Superior temporal gyrus (tissue), 1 donor: ENCODE data around the gene FOS.
"Not testable (repeated sequence)": the region's sequence is repeated elsewhere in the genome, so short reads cannot be mapped to it uniquely, and the experiment has no call there.

Source experiments
- DNase-seq: peaks from one replicate; pipeline ENCODE4 v3.0.0-alpha.2; 2016; ENCODE audit errors: extremely low spot score

Gene FOS

GRCh38 chr14:75294649-75295033 lies 16.0 kb downstream of the FOS start:
- DNase-seq = no peak

DNA sequence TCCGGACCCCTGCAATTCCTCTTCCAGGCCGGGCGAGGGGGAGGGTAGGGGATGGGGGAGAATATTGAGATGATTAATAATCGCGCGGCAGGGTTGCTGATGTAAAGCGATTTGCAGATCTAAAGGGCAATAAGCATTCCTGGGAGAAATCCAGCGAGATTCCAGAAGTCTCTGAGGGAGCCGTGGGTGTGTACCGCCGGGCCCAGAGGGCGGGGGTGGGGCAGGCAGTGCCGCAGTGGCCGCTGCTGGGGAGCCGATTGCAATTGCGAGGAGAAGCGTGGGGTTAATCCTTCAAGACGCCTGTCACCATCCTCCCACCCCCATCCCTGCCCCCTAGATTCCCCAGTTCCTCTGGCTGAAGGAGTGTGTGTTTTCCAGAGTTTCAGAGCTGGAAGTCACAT lies 16.4 kb downstream of the FOS start:
- DNase-seq = no peak

GRCh38 chr14:75295491-75296345 lies 17.1 kb downstream of the FOS start:
- peak; percentile 91 for DNase-seq

DNA sequence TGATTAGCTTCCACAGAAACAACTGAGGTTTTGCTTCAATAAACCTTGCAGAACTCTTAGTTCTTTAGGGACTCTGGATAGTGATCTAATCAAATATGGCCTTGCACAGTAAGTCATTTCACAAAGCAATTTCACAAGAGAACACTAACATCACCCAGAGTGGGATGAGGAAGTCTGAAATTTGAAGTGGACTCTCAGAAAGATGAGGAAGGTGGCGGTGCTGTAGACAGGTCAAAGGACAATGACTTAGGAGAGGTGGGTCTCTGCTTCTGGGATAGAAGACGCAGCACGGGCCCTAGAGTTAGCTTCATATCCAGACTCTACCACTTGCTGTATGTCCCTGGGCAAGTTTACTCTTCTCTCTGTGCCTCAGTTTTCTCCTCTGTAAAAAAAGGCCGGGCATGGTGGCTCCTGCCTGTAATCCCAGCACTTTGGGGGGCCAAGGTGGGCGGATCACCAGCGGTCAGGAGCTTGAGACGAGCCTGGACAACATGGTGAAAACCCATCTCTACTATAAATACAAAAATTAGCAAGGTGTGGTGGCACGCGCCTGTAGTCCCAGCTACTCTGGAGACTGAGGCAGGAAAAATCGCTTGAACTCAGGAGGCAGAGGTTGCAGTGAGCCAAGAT lies 18.9 kb downstream of the FOS start:
- no peak for DNase-seq

GRCh38 chr14:75298187-75298965 lies 19.7 kb downstream of the FOS start:
- no peak for DNase-seq

DNA sequence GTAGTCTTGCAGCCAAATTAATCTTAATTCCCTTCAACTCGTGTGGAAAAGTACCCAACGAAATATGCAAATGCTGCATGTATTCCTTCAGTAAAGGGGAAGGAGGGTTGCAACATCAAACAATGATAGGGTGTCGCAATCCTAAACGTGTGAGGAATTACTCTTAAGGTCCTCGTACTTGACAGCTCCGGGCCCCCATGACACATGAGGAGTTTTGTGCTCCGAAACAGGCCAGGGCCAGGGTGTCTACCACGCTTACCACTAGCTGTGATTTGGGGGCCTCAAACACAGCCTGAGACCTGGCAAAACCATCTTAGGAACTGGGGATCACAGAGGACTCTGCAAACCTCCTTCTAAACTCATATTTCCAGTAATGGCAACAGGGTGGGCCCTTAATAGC lies 20.4 kb downstream of the FOS start:
- DNase-seq = no peak

GRCh38 chr14:75299576-75299975 lies 20.9 kb downstream of the FOS start:
- DNase-seq = no peak

GRCh38 chr14:75301666-75302325 lies 23.2 kb downstream of the FOS start:
- no peak for DNase-seq

DNA sequence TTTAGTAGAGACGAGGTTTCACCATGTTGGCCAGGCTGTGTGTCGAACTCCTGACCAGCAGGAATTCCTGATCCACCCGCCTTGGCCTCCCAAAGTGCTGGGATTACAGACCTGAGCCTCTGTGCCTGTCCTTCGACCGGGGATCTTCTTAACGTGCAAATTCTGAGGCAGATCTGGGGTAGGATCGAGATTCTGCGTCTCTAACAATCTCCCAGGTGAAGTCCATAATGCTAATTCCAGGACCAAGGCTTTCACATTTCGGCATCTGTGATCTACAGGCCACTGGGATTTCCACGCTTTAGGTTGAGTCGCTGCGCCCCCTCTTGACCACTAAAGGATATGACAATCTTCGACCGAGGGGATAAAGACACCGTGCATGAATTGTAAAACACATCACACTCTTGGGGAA lies 24.8 kb downstream of the FOS start:
- peak; percentile 91 for DNase-seq

DNA sequence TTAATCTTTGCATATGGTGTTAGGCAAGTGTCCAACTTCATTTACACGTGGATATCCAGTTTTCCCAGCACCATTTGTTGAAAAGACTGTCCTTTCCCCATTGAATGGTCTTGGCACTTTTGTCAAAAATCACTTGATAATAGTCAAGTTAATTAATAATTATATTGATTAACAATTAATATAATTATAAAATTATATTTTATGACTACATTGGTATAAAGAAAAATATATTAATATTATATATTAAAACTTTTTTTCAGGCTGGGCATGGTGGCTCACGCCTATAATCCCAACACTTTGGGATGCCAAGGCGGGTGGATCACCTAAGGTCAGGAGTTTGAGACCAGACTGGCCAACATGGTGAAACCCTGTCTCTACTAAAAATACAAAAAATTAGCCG lies 27.8 kb downstream of the FOS start:
- DNase-seq = not testable (repeated sequence)

GRCh38 chr14:75306927-75307699 lies 28.5 kb downstream of the FOS start:
- peak; percentile 44 for DNase-seq

DNA sequence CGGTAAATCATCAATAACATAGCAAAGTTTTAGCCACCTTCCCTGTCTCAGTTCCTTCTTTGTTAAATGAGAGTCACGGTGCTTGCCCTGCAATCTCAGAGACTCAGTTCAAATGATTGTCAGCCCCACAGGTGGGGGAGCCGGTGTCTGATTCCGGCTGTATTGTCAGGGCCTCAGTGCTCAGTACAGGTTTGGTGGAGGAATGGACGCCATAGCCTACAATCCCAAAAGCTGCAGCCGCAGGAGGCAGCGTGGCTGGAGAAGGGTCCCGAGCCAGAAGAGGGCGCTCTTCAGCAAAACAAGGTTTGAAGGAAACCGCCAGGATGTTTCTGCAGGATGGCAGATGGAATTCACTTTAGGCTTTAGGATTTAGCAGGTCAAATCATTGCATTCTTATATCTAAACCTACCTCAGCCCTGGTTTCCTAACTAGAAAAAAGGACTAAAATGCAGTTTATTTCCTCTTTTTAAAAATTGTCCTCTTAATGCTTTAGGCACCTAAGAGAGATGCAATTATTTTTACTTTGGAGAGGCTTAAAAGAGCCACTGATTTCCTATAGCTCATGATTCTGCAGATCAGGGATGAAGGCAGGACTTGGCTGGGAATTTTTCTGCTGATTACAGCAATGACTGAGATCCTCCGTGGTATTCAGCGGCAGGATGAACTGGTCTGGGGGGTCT lies 29.2 kb downstream of the FOS start:
- peak; percentile 96 for DNase-seq

DNA sequence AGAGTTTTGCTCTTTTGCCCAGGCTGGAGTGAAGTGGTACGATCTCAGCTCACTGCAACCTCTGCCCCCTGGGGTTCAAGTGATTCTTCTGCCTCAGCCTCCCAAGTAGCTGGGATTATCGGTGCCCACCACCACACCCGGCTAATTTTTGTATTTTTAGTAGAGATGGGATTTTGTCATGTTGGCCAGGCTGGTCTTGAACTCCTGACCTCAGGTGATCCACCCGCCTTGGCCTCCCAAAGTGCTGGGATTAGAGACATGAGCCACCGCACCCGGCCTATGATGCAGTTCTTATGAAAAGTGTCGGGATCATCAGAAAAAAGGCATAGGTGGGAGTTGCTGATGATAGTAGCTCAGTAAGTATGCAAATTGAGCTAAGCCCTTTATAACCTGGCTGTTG lies 30.4 kb downstream of the FOS start:
- not testable (repeated sequence) for DNase-seq

DNA sequence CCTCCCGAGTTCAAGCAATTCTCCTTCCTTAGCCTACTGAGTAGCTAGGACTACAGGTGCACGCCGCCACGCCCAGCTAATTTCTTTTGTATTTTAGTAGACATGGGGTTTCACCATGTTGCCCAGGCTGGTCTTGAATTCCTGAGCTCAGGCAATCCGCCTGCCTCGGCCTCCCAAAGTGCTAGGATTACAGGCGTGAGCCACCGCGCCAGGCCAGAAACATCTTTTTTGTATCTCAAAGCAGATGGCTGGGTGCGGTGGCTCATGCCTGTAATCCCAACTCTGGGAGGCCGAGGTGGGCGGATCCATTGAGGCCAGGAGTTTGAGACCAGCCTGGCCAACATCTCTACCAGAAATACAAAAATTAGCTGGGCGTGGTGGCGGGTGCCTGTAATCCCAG lies 30.9 kb downstream of the FOS start:
- DNase-seq = not testable (repeated sequence)

GRCh38 chr14:75310295-75311111 lies 31.9 kb downstream of the FOS start:
- peak; percentile 74 for DNase-seq

GRCh38 chr14:75311356-75311755 lies 32.7 kb downstream of the FOS start:
- DNase-seq = no peak

DNA sequence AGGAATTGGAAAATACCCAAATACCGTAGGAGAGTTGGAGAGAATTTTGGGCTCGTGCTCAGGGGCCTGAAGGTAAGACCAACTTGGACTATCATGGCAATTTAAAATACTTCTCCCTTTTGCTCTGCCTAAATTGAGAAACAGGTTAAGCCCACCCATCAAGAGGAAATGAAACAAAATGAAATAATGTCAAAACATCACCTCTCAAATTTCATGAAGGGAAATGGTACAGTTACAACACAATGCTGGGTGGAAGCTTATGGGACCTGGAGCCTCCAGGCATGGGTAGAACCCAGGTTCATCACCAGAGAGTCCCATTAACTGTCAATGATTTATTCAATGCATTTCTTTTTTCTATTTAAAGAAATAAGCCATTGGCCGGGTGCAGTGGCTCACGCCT lies 33.7 kb downstream of the FOS start:
- no peak for DNase-seq

- no peak for DNase-seq
Observed at GRCh38 chr14:75313294-75313693, 34.7 kb downstream of the FOS start.

- DNase-seq = no peak
Observed at GRCh38 chr14:75315144-75315543, 36.5 kb downstream of the FOS start.

DNA sequence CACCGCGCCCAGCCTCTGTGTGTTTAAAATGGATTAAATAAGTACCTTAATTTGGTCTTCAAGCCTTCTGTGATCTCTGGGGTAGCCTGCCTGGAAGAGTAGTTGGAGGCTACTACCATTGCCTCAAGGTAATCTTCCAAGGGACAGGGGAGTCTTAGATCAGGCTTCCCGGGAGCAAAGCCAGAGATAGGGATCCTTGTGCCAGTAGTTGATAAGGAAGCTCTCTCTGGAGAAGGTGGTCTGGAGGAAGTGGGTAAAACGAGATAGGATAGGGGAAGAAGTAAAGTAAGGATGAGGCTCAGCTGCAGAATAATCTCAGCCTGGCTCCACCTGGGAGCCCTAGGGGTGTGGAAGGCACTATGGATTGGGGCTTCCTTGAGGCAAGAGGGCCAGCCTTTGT lies 38.5 kb downstream of the FOS start:
- DNase-seq = no peak
